ENCODE measurements around the gene TGFBI. TPM values are rescaled to one million over a fixed set of nuclear protein-coding genes. Genes with fewer than 3 reads are reported as not detected.
A peak's percentile ranks its signal among the peaks of the same experiment; 100 is the strongest.

TGFBI gene
- total RNA-seq, 4 donors from 2014 or later: 7.3 to 63.5 (median 33.3) TPM

DNA sequence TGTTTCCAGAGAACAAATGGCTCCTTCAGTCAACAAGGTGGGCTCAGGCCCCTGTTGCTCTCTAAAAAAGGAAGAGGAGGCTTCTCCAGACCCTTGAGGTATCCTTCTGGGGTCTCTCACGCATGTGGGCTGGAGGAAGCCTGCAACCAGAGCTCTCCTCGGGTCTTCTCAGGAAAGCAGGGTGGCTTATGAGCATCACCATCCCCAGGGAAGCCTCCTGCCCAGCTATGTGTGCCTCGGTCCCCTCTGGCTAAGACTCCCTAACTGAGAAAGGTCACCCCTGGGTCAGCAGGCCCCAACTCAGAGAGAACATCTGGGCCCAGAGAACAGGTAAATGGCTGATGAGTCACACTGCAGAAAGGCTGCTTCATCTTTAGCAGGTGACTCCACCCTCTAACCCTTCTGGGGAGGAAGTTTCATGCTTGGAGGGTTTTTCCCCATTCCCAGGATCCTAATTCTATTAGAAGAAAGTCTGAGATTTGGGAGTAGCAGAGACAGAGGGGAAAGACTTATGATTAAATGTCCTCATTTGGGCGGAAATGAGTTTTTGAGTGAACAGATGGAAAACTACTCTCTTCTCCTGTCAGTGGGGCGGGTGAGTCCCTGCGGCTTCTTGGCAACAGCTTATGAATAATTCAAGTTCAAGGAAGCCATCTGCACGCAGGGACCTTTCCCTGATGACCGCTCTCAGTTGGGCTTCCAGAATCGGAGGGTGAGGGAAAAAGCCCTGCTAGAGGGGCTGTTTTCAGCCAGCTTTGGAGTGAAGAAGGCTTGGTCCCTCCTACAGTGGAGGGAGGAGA is 41.9 kb downstream of the TGFBI start:
- no peak for DNase-seq
- H3K27ac ChIP-seq: peak overlapping the region in 1 of 4 donors; percentile 11
- WGBS, 2 donors: 39 to 69% methylated on average over 5 to 6 of the region's 9 CpGs
- H3K4me1 ChIP-seq: peaks cover 0 to 25% (median 7%) of the 10 kb centered on the region in 3 donors
- TF ChIP-seq POLR2A (IDR thresholded peaks at IDR 0.05): no peak
- no peak overlapping the region for H3K4me3 ChIP-seq
- no peaks in the 10 kb centered on the region for H3K27me3 ChIP-seq
- intact Hi-C loops (cut with DNase I): loop anchor here (10.0 kb wide), 1 partner anchor 94 kb away; no protein-coding TSS in a partner anchor
- no peaks in the 10 kb centered on the region for H3K9me3 ChIP-seq
- no peaks in the 10 kb centered on the region for H3K36me3 ChIP-seq

DNA sequence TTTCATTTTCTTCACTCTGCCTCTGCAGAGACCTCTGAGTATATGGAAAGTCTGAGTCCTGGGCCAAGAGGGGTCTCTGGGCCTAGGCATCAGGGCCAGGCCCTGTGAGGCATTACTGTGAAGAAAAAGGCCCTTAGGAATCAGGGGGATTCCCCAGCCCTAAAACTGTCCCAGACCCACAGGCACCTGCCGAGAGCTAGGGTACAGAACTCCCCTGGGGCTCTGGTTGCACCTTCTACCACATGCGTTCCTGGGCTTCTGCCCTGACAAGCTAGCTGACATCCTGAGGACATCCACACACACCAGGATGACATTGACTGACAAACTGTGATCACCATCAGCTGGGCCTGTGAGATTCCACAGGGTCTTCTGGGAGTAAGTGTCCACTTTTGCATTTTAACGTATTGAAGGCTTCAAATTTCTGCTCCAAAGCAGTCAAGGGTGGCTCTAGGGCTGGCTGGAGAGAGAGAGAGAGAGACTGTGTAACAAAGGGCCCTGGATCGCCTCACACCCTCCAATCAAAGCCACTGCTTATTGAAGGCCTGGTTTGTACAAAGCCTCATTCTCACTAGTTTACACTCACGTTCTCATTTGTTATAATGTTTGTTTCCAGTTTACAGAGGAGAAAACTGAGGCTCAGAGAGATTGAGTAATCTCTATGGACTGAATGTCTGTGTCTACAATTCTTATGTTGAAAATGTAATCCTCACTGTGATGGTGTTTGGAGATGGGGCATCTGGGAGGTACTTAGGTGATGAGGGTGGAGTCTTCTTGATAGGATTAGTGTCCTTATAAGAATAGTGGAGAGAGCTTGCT is 45.1 kb downstream of the TGFBI start:
- H3K9me3 ChIP-seq: no peaks in the 10 kb centered on the region
- H3K4me1 ChIP-seq: peaks cover 0 to 12% (median 7%) of the 10 kb centered on the region in 3 donors
- no peak overlapping the region for H3K4me3 ChIP-seq
- intact Hi-C loops (cut with DNase I): loop anchor here (10.0 kb wide), 1 partner anchor 91 kb away; no protein-coding TSS in a partner anchor
- H3K27ac ChIP-seq: no peak overlapping the region
- peaks cover 0 to 8% (median 0%) of the 10 kb centered on the region in 4 donors for H3K27me3 ChIP-seq
- no peak for DNase-seq
- TF ChIP-seq POLR2A (IDR thresholded peaks at IDR 0.05): no peak
- TF ChIP-seq, protein P1, sequence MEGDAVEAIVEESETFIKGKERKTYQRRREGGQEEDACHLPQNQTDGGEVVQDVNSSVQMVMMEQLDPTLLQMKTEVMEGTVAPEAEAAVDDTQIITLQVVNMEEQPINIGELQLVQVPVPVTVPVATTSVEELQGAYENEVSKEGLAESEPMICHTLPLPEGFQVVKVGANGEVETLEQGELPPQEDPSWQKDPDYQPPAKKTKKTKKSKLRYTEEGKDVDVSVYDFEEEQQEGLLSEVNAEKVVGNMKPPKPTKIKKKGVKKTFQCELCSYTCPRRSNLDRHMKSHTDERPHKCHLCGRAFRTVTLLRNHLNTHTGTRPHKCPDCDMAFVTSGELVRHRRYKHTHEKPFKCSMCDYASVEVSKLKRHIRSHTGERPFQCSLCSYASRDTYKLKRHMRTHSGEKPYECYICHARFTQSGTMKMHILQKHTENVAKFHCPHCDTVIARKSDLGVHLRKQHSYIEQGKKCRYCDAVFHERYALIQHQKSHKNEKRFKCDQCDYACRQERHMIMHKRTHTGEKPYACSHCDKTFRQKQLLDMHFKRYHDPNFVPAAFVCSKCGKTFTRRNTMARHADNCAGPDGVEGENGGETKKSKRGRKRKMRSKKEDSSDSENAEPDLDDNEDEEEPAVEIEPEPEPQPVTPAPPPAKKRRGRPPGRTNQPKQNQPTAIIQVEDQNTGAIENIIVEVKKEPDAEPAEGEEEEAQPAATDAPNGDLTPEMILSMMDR (IDR thresholded peaks at IDR 0.05): no peak
- WGBS, 2 donors: 78 to 81% methylated on average over 5 of the region's 5 CpGs
- H3K36me3 ChIP-seq: no peaks in the 10 kb centered on the region

DNA sequence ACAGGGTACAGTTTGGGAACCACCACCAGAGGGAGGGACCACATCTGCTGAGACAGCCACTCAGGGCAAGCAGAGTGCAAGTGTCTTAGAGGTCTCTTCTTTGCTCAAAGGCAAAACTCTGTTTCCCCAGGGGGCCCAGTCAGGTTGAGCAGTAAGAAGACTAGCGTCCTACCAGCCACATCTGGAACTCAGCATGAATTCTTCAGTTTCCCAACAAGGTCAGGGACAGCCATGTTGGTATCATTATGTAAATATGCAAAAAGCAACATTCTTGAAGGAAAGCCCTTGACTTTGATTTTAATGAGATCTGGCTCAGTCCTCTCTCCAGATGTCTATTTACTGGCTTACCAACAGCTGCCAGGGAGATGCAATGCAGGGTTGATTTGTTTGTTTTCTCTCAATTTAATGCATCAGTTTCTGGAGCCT is 46.7 kb downstream of the TGFBI start:
- WGBS, 2 donors: 78 to 80% methylated on average over 1 of the region's 1 CpG
- H3K27me3 ChIP-seq: peaks cover 0 to 17% (median 0%) of the 10 kb centered on the region in 4 donors
- intact Hi-C loops (cut with DNase I): loop anchor here (10.0 kb wide), 1 partner anchor 89 kb away; no protein-coding TSS in a partner anchor

DNA sequence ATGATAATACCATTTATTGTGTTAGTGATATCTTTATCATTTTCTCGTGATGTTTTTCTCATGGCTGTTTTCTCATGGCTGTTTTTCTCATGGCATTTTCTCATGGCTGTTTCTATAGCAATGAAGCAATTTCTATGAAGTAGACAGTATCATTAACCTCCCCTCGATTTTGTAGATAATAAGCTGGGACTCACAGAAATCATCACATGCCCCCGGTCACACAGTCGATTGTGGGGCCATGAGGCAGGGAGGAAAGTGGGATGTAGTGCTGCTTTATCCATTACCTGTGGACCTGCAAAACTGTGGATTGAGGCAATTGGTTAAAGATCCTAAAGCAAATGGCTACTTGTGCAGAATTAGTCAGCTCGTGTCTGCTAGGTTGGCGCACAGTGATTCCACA is 47.3 kb downstream of the TGFBI start:
- H3K4me1 ChIP-seq: peaks cover 0 to 15% (median 0%) of the 10 kb centered on the region in 3 donors
- H3K36me3 ChIP-seq: no peaks in the 10 kb centered on the region
- TF ChIP-seq POLR2A (IDR thresholded peaks at IDR 0.05): no peak
- TF ChIP-seq, protein P1 (IDR thresholded peaks at IDR 0.05): no peak
- no peak for DNase-seq
- H3K4me3 ChIP-seq: no peak overlapping the region
- intact Hi-C loops (cut with DNase I): loop anchor here (10.0 kb wide), 1 partner anchor 89 kb away; no protein-coding TSS in a partner anchor
- H3K27ac ChIP-seq: no peak overlapping the region
- H3K27me3 ChIP-seq: peaks cover 0 to 17% (median 0%) of the 10 kb centered on the region in 4 donors
- 68 to 75% methylated on average over 6 of the region's 6 CpGs for WGBS, 2 donors
- no peaks in the 10 kb centered on the region for H3K9me3 ChIP-seq

More for the DNA sequence above, 46.7 kb downstream of the TGFBI start:
- no peak overlapping the region for H3K27ac ChIP-seq
- H3K9me3 ChIP-seq: no peaks in the 10 kb centered on the region
- no peak for DNase-seq
- H3K36me3 ChIP-seq: no peaks in the 10 kb centered on the region
- no peak for TF ChIP-seq POLR2A (IDR thresholded peaks at IDR 0.05)
- TF ChIP-seq, protein P1 (IDR thresholded peaks at IDR 0.05): no peak
- H3K4me1 ChIP-seq: peaks cover 0 to 15% (median 4%) of the 10 kb centered on the region in 3 donors
- no peak overlapping the region for H3K4me3 ChIP-seq

DNA sequence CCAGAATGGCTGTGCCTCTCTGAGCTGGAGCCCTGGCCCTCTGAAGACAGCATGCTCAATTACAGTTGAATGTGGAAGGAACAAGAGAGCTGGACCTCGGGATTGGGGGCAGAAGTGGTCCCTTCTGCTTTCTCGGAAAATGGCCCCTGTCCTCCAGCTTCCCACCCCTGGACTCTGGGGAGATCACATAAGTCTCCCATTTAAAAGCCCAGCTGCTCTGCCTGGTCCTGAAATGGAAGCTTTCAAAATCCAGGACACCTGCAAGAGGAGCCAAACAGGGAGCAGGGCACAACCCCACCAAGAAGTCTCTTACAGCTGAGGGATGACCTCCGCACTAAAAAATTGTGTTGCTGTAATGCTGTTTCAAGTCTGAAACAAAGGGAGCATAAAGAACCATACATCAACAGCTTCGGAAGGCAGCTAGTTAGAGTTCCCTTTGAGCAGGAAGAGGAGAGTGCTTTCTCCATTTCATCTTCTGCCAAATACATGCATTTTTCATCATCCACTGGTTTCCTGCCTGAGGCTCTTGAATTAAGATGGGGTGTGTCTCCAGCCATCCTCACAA is 48.2 kb downstream of the TGFBI start:
- no peak overlapping the region for H3K27ac ChIP-seq
- peaks cover 0 to 17% (median 0%) of the 10 kb centered on the region in 4 donors for H3K27me3 ChIP-seq
- intact Hi-C loops (cut with DNase I): loop anchor here (10.0 kb wide), 1 partner anchor 88 kb away; no protein-coding TSS in a partner anchor
- TF ChIP-seq, protein P1 (IDR thresholded peaks at IDR 0.05): no peak
- TF ChIP-seq POLR2A (IDR thresholded peaks at IDR 0.05): no peak
- no peaks in the 10 kb centered on the region for H3K36me3 ChIP-seq
- H3K9me3 ChIP-seq: no peaks in the 10 kb centered on the region
- WGBS, 2 donors: 61 to 76% methylated on average over 3 to 4 of the region's 4 CpGs
- no peak overlapping the region for H3K4me3 ChIP-seq
- DNase-seq: no peak
- H3K4me1 ChIP-seq: peaks cover 0 to 17% (median 0%) of the 10 kb centered on the region in 3 donors

Data from esophagus squamous epithelium (tissue), 5 donors.